Upper lobe of left lung (tissue), 6 donors: ENCODE results near the gene ADCYAP1R1. TPM values are rescaled to one million over a fixed set of nuclear protein-coding genes. Genes with fewer than 3 reads are reported as not detected.

Experiments used
- ATAC-seq, 2 donors: fragments of 200-7000 bp; cut with Tn5 transposase; one replicate each; pipeline ENCODE4 v1.9.1; 2022; ENCODE audit warnings: mild to moderate bottlenecking in 2 of 2, moderate library complexity in 2 of 2; ENCODE audit not compliant: low FRiP score in 2 of 2
- DNase-seq, 2 donors: peaks; one replicate each; pipeline ENCODE4 v3.0.0-alpha.2; 2019 to 2020
- H3K27ac ChIP-seq, 4 donors: fragments of 200-600 bp; sonication (generic); one replicate each; pipeline ENCODE4 v1.5.1; 2016 to 2019
- H3K27me3 ChIP-seq, 4 donors: fragments of 200-600 bp; sonication (generic); one replicate each; pipeline ENCODE4 v1.5.1; 2017 to 2019
- H3K36me3 ChIP-seq, 4 donors: fragments of 200-600 bp; sonication (generic); one replicate each; pipeline ENCODE4 v1.5.1; 2016 to 2019
- H3K4me1 ChIP-seq, 4 donors: fragments of 200-600 bp; sonication (generic); one replicate each; pipeline ENCODE4 v1.5.1; 2018 to 2019
- H3K4me3 ChIP-seq, 4 donors: fragments of 200-600 bp; sonication (generic); one replicate each; pipeline ENCODE4 v1.5.1; 2017 to 2019; ENCODE audit warnings: mild to moderate bottlenecking in 2 of 4, moderate library complexity in 1 of 4
- H3K9me3 ChIP-seq, 4 donors: fragments of 200-600 bp; sonication (generic); one replicate each; pipeline ENCODE4 v1.5.1; 2018 to 2019
- EP300 ChIP-seq, 4 donors: sonication (generic); formaldehyde crosslinking; IDR thresholded peaks; one replicate each; pipeline ENCODE4 v1.5.1; 2017; ENCODE audit warnings: antibody characterized with exemption in 4 of 4, control low read depth in 2 of 4
- POLR2A ChIP-seq, 4 donors: fragments of 450-650 bp; IDR thresholded peaks; one replicate each; pipeline ENCODE4 v1.5.1; 2016 to 2017; ENCODE audit warnings: antibody characterized with exemption in 4 of 4, mild to moderate bottlenecking in 2 of 4
- POLR2AphosphoS5 ChIP-seq, 2 donors: sonication (generic); formaldehyde crosslinking; IDR thresholded peaks; one replicate each; pipeline ENCODE4 v1.5.1; 2017; ENCODE audit warnings: antibody characterized with exemption in 2 of 2
- WGBS, 2 donors: methylation state at CpG; one replicate each; pipeline ENCODE4 v1.1.5; 2017 to 2018; 5-methylcytosine and 5-hydroxymethylcytosine counted together
- total RNA-seq, 6 donors: library from RNA; depleted of rRNA in 4 of 6; stranded (reverse); fragments of >200 nt in 4 of 6; gene quantifications; one replicate each; pipeline versions ENCODE4 v1.1.0 to v1.2.1, GENCODE V29; 2016 to 2021
- TF ChIP-seq, protein P1 (sequence below), 6 experiments: fragments of 450-650 bp in 4 of 6; fragments of 200-600 bp in 2 of 6; sonication (generic) in 2 of 6; IDR thresholded peaks; one replicate each; pipeline ENCODE4 v1.5.1; 2016 to 2019; ENCODE audit warnings: antibody characterized with exemption in 6 of 6
- donor health status: DM: no; HTN: no; CAD: no; lungs with moderate emphysema.
- donor health status: DM: no; HTN: yes; CAD: no; lungs with severe emphysema.

The ADCYAP1R1 gene
- total RNA-seq, 6 donors from 2014 or later: under 0.01 to 1.3 (median 0.13) TPM

DNA sequence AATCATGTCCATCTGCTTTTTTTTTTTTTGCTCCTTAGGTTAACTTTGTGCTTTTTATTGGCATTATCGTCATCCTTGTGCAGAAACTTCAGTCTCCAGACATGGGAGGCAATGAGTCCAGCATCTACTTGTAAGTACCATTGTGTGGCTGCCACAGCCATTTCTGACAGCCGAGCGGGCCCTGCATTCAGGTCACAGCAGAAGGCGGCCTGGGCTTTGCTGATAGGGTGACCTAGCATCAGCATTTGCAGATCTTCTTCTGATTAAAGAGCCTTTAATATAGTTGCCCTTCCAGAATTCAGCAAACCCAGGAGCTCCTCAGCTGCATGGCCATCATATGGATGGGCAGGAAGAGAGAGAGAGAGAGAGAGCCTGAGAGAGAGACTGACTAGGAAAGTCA, 40.5 kb downstream of the ADCYAP1R1 start:
- no peak overlapping the region for H3K4me3 ChIP-seq
- no peaks in the 10 kb centered on the region for H3K36me3 ChIP-seq
- H3K27me3 ChIP-seq: no peaks in the 10 kb centered on the region
- 94 to 99% methylated on average over 4 of the region's 4 CpGs for WGBS, 2 donors
- TF ChIP-seq POLR2A (IDR thresholded peaks at IDR 0.05): no peak
- no peak for TF ChIP-seq EP300 (IDR thresholded peaks at IDR 0.05)
- TF ChIP-seq, protein P1, sequence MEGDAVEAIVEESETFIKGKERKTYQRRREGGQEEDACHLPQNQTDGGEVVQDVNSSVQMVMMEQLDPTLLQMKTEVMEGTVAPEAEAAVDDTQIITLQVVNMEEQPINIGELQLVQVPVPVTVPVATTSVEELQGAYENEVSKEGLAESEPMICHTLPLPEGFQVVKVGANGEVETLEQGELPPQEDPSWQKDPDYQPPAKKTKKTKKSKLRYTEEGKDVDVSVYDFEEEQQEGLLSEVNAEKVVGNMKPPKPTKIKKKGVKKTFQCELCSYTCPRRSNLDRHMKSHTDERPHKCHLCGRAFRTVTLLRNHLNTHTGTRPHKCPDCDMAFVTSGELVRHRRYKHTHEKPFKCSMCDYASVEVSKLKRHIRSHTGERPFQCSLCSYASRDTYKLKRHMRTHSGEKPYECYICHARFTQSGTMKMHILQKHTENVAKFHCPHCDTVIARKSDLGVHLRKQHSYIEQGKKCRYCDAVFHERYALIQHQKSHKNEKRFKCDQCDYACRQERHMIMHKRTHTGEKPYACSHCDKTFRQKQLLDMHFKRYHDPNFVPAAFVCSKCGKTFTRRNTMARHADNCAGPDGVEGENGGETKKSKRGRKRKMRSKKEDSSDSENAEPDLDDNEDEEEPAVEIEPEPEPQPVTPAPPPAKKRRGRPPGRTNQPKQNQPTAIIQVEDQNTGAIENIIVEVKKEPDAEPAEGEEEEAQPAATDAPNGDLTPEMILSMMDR (IDR thresholded peaks at IDR 0.05): no peak
- no peak for TF ChIP-seq POLR2AphosphoS5 (IDR thresholded peaks at IDR 0.05)
- ATAC-seq (no peak), DNase-seq (no peak)
- H3K27ac ChIP-seq: no peak overlapping the region
- no peaks in the 10 kb centered on the region for H3K9me3 ChIP-seq
- H3K4me1 ChIP-seq: no peaks in the 10 kb centered on the region

DNA sequence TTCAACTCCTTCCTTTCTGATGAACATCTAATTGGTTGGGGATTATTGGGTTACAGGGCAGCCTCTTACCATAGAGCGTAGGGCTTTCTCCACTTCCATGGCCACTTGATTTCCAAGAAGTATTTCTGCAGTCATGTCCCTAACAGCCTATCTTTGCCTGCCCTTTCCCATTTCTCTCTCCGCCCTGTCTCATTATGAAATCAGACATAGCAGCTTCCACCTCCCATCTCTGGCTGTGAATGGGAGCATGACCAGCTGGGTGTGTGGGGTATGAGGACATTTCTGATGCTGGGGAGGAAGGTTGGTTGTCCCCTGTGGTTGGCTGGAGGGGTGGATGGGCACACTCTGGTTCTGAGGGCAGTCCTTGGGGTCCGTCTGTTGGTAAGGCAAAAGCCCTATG, 41.2 kb downstream of the ADCYAP1R1 start:
- H3K27me3 ChIP-seq: no peaks in the 10 kb centered on the region
- no peak for DNase-seq
- no peaks in the 10 kb centered on the region for H3K4me1 ChIP-seq
- H3K4me3 ChIP-seq: no peak overlapping the region
- H3K9me3 ChIP-seq: no peaks in the 10 kb centered on the region
- ATAC-seq: no peak
- 79 to 95% methylated on average over 3 of the region's 3 CpGs for WGBS, 2 donors
- TF ChIP-seq EP300 (IDR thresholded peaks at IDR 0.05): no peak
- TF ChIP-seq, protein P1 (IDR thresholded peaks at IDR 0.05): no peak
- no peak for TF ChIP-seq POLR2A (IDR thresholded peaks at IDR 0.05)
- TF ChIP-seq POLR2AphosphoS5 (IDR thresholded peaks at IDR 0.05): no peak
- no peak overlapping the region for H3K27ac ChIP-seq
- no peaks in the 10 kb centered on the region for H3K36me3 ChIP-seq

DNA sequence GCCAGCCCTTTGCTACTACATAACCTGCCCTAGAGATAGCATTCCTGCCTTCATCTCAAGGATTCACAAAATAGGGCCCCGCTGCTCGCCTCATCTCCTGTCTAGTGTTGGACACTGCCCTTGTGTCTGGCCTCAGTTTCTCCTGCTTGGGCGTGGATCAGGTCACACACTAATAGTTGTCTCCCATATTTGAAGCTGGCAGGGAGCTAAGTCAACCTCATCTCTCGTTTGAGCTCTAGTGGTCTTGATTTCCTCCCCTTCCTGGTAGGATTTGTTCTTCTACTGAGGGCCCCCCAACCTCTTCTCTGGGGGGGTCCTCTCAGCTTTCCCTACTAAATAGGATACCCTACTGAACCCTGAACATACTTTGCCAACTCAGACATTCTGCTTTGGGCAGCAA, 42.2 kb downstream of the ADCYAP1R1 start:
- H3K9me3 ChIP-seq: no peaks in the 10 kb centered on the region
- no peaks in the 10 kb centered on the region for H3K4me1 ChIP-seq
- WGBS, 2 donors: 71 to 76% methylated on average over 4 of the region's 4 CpGs
- no peaks in the 10 kb centered on the region for H3K27me3 ChIP-seq
- DNase-seq (peak in 1 of 2 donors; percentile 9), ATAC-seq (no peak)
- no peak overlapping the region for H3K4me3 ChIP-seq
- no peaks in the 10 kb centered on the region for H3K36me3 ChIP-seq
- no peak overlapping the region for H3K27ac ChIP-seq
- TF ChIP-seq, protein P1 (IDR thresholded peaks at IDR 0.05): no peak
- TF ChIP-seq POLR2A (IDR thresholded peaks at IDR 0.05): no peak
- no peak for TF ChIP-seq POLR2AphosphoS5 (IDR thresholded peaks at IDR 0.05)
- no peak for TF ChIP-seq EP300 (IDR thresholded peaks at IDR 0.05)

DNA sequence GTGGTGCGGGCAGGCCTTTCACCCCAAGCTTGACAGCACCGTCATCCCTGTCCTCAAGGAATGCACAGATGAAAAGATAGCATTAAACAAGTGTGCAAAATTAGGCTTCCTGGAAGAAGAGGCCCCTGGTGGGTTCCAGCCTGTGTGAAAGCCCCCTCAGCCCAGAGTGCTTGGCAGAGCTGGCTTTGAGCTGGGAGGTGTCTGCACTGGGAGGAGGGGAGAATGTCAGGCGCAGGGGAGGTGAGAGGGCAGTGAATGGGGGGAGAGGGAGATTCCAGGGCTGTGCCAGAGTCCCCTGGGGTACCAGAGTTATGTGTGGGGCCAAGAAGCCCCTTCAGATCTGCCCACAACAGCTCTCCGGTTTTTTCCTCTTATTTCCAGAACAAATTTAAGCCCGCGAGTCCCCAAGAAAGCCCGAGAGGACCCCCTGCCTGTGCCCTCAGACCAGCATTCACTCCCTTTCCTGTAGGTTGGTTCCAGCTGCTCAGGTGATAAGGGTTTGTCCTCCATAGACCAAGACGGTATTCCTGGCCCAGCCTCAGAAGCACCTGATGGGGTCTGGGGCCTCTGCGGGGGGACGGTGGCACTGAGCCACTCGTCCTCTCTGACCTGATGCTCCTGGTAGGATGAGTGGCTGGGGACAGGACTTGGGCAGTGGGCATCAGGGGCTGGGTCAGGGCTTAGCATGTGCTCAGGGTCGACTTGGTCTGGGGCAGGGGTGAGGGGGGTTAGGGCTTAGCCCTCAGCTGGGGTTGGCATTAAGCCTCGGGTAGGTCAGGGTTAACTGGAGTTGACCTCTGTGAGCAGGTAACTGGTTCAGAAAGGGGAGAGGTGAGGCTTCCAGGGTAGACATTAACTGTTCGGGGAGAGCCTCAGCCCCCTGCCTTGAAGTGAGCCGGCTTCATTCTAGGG, 43.4 kb downstream of the ADCYAP1R1 start:
- H3K27ac ChIP-seq: no peak overlapping the region
- TF ChIP-seq EP300 (IDR thresholded peaks at IDR 0.05) (no peak), POLR2A (IDR thresholded peaks at IDR 0.05) (no peak), POLR2AphosphoS5 (IDR thresholded peaks at IDR 0.05) (no peak)
- TF ChIP-seq, protein P1 (IDR thresholded peaks at IDR 0.05): no peak
- H3K4me1 ChIP-seq: no peaks in the 10 kb centered on the region
- no peaks in the 10 kb centered on the region for H3K9me3 ChIP-seq
- no peaks in the 10 kb centered on the region for H3K27me3 ChIP-seq
- no peak overlapping the region for H3K4me3 ChIP-seq
- peak in 1 of 2 donors; percentile 9 for DNase-seq
- no peaks in the 10 kb centered on the region for H3K36me3 ChIP-seq
- no peak for ATAC-seq
- 72 to 82% methylated on average over 10 to 15 of the region's 15 CpGs for WGBS, 2 donors
